Measurements from ENCODE around the gene VPS16.

Gene VPS16

GRCh38 chr20:2840138-2840966 is at the start of gene VPS16, which contains the start of gene PCED1A:
TSS of gene VPS16 (plus strand) at chr20:2840745. CDS start at chr20:2840775, 30 bp downstream.
TSS of gene PCED1A (minus strand) at chr20:2840655. CDS start at chr20:2839912, 743 bp downstream.
- DNase-seq (ENCODE audit: low read depth in 2 of 2, low spot score in 1 of 2) = peak; percentile 70 to 78

DNA sequence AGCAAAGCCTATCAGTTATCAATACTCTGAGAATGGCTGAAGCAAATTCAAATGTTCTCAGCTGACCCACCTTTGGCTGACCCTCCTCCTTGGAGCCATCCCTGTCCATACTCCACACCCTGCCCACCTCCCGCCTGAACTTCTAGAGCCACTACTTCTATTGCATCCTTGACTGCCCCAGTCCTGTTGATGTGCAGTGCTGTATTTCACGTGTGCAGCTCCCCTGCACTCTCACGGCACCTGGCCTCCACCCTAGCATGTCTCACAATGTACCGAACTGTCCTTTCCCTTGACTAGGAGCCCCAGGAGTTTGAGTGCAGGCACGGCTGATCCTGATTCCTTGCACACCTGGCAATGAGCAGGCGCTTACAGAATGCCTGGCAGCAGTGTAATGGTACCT is 47.1 kb upstream of the VPS16 start:
- DNase-seq (ENCODE audit: low read depth in 2 of 2, low spot score in 1 of 2) = no peak

GRCh38 chr20:2794202-2794748 is 46.3 kb upstream of the VPS16 start:
- DNase-seq (ENCODE audit: low read depth in 2 of 2, low spot score in 1 of 2) = no peak

DNA sequence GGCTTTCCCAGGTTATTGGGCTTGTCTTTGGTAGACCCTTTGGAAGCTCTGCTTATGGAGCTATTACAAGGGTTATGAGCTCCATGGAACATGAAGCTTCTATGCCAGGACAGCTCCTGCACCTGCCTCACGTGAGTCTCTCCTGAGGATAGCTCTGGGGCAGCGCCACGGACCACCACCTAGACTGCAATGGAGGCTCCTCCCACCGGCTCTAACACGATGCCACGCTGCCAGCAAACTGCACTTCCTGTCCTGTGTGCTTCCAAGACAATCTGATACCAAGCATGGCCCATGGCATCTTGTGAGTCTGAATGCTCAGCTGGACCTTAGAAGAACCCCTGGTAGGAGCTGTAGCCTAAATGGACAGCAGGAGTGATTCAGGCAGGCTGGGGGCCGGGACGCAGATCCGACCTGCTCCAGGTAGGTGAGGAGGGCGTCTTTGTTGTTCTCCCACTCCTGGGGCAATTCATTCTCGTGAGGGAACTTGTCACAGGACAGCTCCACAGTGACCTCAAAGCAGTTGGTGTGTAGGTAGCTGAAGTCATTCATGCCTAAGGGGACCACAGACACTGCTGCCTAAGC is 45.6 kb upstream of the VPS16 start:
- no peak for DNase-seq (ENCODE audit: low read depth in 2 of 2, low spot score in 1 of 2)

- DNase-seq (ENCODE audit: low read depth in 2 of 2, low spot score in 1 of 2) = no peak
Measured at GRCh38 chr20:2795451-2795850, 45.1 kb upstream of the VPS16 start.

GRCh38 chr20:2796011-2796660 is 44.4 kb upstream of the VPS16 start:
- no peak for DNase-seq (ENCODE audit: low read depth in 2 of 2, low spot score in 1 of 2)

- no peak for DNase-seq (ENCODE audit: low read depth in 2 of 2, low spot score in 1 of 2)
Measured at GRCh38 chr20:2797136-2797983, 43.2 kb upstream of the VPS16 start.

GRCh38 chr20:2798095-2798805 is 42.3 kb upstream of the VPS16 start:
- no peak for DNase-seq (ENCODE audit: low read depth in 2 of 2, low spot score in 1 of 2)

- no peak for DNase-seq (ENCODE audit: low read depth in 2 of 2, low spot score in 1 of 2)
Measured at GRCh38 chr20:2798814-2799213, 41.7 kb upstream of the VPS16 start.

- DNase-seq (ENCODE audit: low read depth in 2 of 2, low spot score in 1 of 2) = no peak
Measured at GRCh38 chr20:2799271-2799670, 41.3 kb upstream of the VPS16 start.

GRCh38 chr20:2799688-2800520 is 40.6 kb upstream of the VPS16 start:
- no peak for DNase-seq (ENCODE audit: low read depth in 2 of 2, low spot score in 1 of 2)

DNA sequence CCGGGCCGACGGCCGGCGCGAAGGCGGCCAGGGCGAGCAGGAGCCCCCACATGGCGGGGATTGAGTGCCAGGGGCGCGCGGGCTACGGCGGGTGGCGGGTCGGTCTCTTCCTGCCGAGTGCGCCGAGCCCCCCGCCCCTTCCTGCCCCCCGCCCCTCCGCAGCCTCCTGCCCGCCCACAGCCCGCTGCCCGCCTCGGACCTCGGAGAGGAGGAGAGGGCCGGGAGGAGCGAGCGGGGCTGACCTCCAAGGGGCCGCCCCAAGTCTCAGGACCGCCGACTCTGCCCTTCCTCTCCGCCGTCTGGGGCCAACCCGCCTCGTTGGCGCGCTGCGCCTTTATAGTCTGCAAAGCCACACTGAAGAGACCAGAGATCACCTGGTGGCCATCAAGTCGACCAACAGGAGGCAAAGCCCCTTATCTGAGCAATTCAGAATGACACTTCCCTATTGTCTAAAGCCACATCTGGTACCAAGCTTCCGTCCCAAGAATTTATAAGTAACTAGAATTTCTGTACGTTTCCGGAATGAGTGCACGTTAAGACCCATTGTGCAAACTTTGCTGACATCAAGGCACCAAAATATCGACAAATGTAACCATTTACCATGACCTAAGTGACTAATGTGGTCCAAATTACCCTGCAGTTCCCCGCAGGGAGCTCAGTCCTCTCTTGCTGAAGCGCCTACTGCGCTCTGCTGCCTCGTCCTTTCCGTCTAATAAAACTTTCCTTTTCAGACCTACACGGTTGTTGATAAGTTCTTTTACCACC is 39.8 kb upstream of the VPS16 start, which contains the start of gene CPXM1:
CPXM1 (minus strand) TSS at position 107 of the 765 bp plus-strand sequence; CDS start at position 52, 55 bp downstream.
- no peak for DNase-seq (ENCODE audit: low read depth in 2 of 2, low spot score in 1 of 2)

GRCh38 chr20:2801286-2801728 is 39.2 kb upstream of the VPS16 start:
- DNase-seq (ENCODE audit: low read depth in 2 of 2, low spot score in 1 of 2) = no peak

- no peak for DNase-seq (ENCODE audit: low read depth in 2 of 2, low spot score in 1 of 2)
Measured at GRCh38 chr20:2804041-2804828, 36.3 kb upstream of the VPS16 start.

DNA sequence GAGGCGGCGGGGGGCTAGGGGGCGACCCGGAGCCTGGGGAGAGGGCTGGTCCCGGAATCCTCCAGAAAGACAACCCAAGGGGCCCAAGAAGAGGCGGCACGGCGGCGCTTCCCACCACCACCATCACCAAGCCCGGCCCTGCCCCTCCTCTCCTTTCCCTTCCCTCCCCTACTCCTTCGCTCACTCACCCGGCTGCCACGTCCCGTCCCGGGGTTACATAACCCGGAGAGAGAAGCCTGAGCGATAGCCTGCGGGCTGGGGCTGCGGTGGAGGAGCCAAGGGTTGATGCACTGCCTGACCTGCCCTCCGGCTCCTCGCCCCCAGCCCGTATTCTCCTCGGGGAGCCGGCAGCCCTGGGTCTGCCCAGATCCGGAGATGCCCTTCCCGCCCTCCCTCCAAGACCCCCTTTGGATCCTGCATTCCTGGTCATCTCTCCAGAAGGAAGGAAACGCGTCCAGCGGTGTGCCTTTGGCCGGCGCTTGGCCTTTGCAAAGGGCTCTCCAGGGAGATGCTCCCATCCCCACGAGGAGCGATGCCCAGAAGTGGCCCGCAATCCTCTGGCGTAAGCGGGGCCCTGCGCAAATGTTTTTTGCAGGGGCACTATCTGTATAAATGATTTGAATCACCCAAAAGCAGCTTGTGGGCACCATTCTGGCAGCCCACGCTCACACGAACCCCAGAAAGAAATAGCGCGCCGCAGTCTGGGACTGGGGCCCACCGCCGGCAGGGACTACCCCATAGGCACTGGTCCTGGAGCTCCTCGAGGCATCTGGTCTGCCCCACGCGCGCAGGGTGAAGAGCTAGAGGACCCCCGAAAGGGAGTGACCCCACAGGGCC is 35.5 kb upstream of the VPS16 start:
- DNase-seq (ENCODE audit: low read depth in 2 of 2, low spot score in 1 of 2) = no peak

- no peak for DNase-seq (ENCODE audit: low read depth in 2 of 2, low spot score in 1 of 2)
Measured at GRCh38 chr20:2805689-2806350, 34.7 kb upstream of the VPS16 start.

Measured in stimulated activated CD8-positive, alpha-beta memory T cell treated with anti-CD3 and anti-CD28 coated beads, Interleukin-4, amount 100 ng/mL, for 1 hour (primary cell).